GM23248 (cell line): ENCODE data around the gene MS4A10.

Source experiments
- EZH2 ChIP-seq: fragments of 200-600 bp; sonication (generic); IDR thresholded peaks from 2 replicates; pipeline ENCODE4 v1.6.1; 2018; ENCODE audit warnings: antibody characterized with exemption, mild to moderate bottlenecking; ENCODE audit not compliant: insufficient read depth, poor library complexity, severe bottlenecking
- EZH2phosphoT487 ChIP-seq: fragments of 200-600 bp; sonication (generic); IDR thresholded peaks from 2 replicates; pipeline ENCODE4 v1.6.1; 2018; ENCODE audit warnings: antibody characterized with exemption, moderate library complexity, mild to moderate bottlenecking, low read depth; ENCODE audit not compliant: insufficient read depth

GRCh38 chr11:60821827-60822599 lies 36.9 kb downstream of the MS4A10 start:
- TF ChIP-seq EZH2phosphoT487 (no peak), EZH2 (no peak)
